IMR-90 (cell line): ENCODE measurements around the gene GRM8. TPM values are rescaled to one million over a fixed set of nuclear protein-coding genes. Genes with fewer than 3 reads are reported as not detected.

Source experiments
- ATAC-seq: fragments of 200-7000 bp; cut with Tn5 transposase; 2 replicates; pipeline ENCODE4 v1.9.1; 2020; ENCODE audit warnings: low read depth, mild to moderate bottlenecking, moderate library complexity
- BruUV-seq: library from RNA; stranded (reverse); fragments of 400-500 nt; replicated peaks from 2 replicates; lab custom pipeline; 2021; lab: Mats Ljungman, UMichigan
- CTCF ChIA-PET: fragments of 300-600 bp; formaldehyde crosslinking; extraction: SDS; loops from one replicate; lab custom pipeline; 2021; ENCODE audit warnings: antibody characterized with exemption; lab: Yijun Ruan, JAX
- POLR2A ChIA-PET: fragments of 300-600 bp; sonication (Branson Sonifier 250); formaldehyde crosslinking; loops from one replicate; lab custom pipeline; 2022; ENCODE audit warnings: antibody characterized with exemption; ENCODE audit not compliant: unreplicated experiment; lab: Charles Lee
- DNase-seq: peaks from one replicate; pipeline ENCODE4 v3.0.0; 2013
- H2AFZ ChIP-seq: replicated peaks from 2 replicates; pipeline ENCODE3; 2013; ENCODE audit warnings: low read length, mild to moderate bottlenecking; ENCODE audit not compliant: poor library complexity
- H2AK5ac ChIP-seq: 2 replicates; pipeline ENCODE4 v1.6.1; 2013; ENCODE audit warnings: low read depth, low read length, inconsistent platforms
- H2AK9ac ChIP-seq: replicated peaks from 2 replicates; pipeline ENCODE3; 2013; ENCODE audit warnings: mild to moderate bottlenecking, low read depth, low read length, moderate library complexity; ENCODE audit not compliant: poor library complexity
- H2BK120ac ChIP-seq: 2 replicates; pipeline ENCODE4 v1.6.1; 2013; ENCODE audit warnings: low read depth, low read length, inconsistent platforms
- H2BK15ac ChIP-seq: 3 replicates; pipeline ENCODE4 v1.6.1; 2013; ENCODE audit warnings: low read depth, low read length, inconsistent platforms
- H2BK20ac ChIP-seq: 2 replicates; pipeline ENCODE4 v1.6.1; 2013; ENCODE audit warnings: low read depth, mild to moderate bottlenecking, inconsistent platforms, low read length, moderate library complexity
- H2BK5ac ChIP-seq: 2 replicates; pipeline ENCODE4 v1.6.1; 2013; ENCODE audit warnings: mild to moderate bottlenecking, low read depth, low read length, inconsistent platforms; ENCODE audit not compliant: poor library complexity, severe bottlenecking
- H3K14ac ChIP-seq: replicated peaks from 2 replicates; pipeline ENCODE4 v1.6.1; 2013; ENCODE audit warnings: low read depth, low read length, inconsistent platforms
- H3K18ac ChIP-seq: 2 replicates; pipeline ENCODE4 v1.6.1; 2013; ENCODE audit warnings: low read depth, low read length, control low read depth
- H3K23ac ChIP-seq: 2 replicates; pipeline ENCODE4 v1.6.1; 2013; ENCODE audit warnings: low read depth, low read length, inconsistent platforms
- H3K27ac ChIP-seq: 2 replicates; pipeline ENCODE4 v1.5.1; 2013; ENCODE audit warnings: mild to moderate bottlenecking, control low read depth, low read length; ENCODE audit not compliant: insufficient read depth
- H3K27me3 ChIP-seq: 2 replicates; pipeline ENCODE4 v1.6.1; 2013; ENCODE audit warnings: low read length; ENCODE audit not compliant: control insufficient read depth, insufficient read depth
- H3K36me3 ChIP-seq: 2 replicates; pipeline ENCODE4 v1.6.1; 2013; ENCODE audit warnings: low read length, mixed read lengths; ENCODE audit not compliant: control insufficient read depth, insufficient read depth
- H3K4ac ChIP-seq: 2 replicates; pipeline ENCODE4 v1.6.1; 2013; ENCODE audit warnings: low read depth, low read length, inconsistent platforms
- H3K4me1 ChIP-seq: 2 replicates; pipeline ENCODE4 v1.6.1; 2013; ENCODE audit warnings: low read length, mixed read lengths; ENCODE audit not compliant: control insufficient read depth, insufficient read depth
- H3K4me2 ChIP-seq: 2 replicates; pipeline ENCODE4 v1.6.1; 2013; ENCODE audit warnings: low read depth, mild to moderate bottlenecking, control low read depth, low read length, moderate library complexity
- H3K4me3 ChIP-seq: 2 replicates; pipeline ENCODE4 v1.5.1; 2013; ENCODE audit warnings: low read depth, mild to moderate bottlenecking, control low read depth, low read length, moderate library complexity; ENCODE audit not compliant: insufficient read depth
- H3K56ac ChIP-seq: 2 replicates; pipeline ENCODE4 v1.6.1; 2013; ENCODE audit warnings: low read length, inconsistent platforms; ENCODE audit not compliant: insufficient read depth; ENCODE audit errors: extremely low read depth
- H3K79me1 ChIP-seq, 2 experiments: 2 replicates each; pipeline ENCODE4 v1.6.1; 2013; ENCODE audit warnings: low read length in 2 of 2, inconsistent platforms in 1 of 2, low read depth in 1 of 2
- H3K9ac ChIP-seq: 2 replicates; pipeline ENCODE4 v1.6.1; 2013; ENCODE audit warnings: low read depth, low read length, control low read depth
- H3K9me1 ChIP-seq: 2 replicates; pipeline ENCODE4 v1.6.1; 2013; ENCODE audit warnings: low read length, inconsistent platforms; ENCODE audit not compliant: insufficient read depth
- H3K9me3 ChIP-seq: 2 replicates; pipeline ENCODE4 v1.6.1; 2013; ENCODE audit warnings: low read length; ENCODE audit not compliant: control insufficient read depth, insufficient read depth
- H4K20me1 ChIP-seq: 2 replicates; pipeline ENCODE4 v1.6.1; 2013; ENCODE audit warnings: low read length, inconsistent platforms; ENCODE audit not compliant: insufficient read depth
- H4K5ac ChIP-seq: 2 replicates; pipeline ENCODE4 v1.6.1; 2013; ENCODE audit warnings: mild to moderate bottlenecking, low read depth, low read length, control low read depth
- H4K8ac ChIP-seq, 2 experiments: 2 replicates each; pipeline ENCODE4 v1.6.1; 2013; ENCODE audit warnings: low read depth in 2 of 2, low read length in 2 of 2, control low read depth in 1 of 2, inconsistent platforms in 1 of 2
- H4K91ac ChIP-seq: 2 replicates; pipeline ENCODE4 v1.6.1; 2013; ENCODE audit warnings: low read depth, low read length, inconsistent platforms; ENCODE audit not compliant: insufficient read depth
- BHLHE40 ChIP-seq: fragments of 150-350 bp; IDR thresholded peaks from 2 replicates; pipeline ENCODE4 v1.6.1; 2016; ENCODE audit warnings: mild to moderate bottlenecking, low read depth, low read length
- CEBPB ChIP-seq: IDR thresholded peaks from 2 replicates; pipeline ENCODE4 v1.6.1; 2012; ENCODE audit warnings: low read depth, low read length, improper control_type of control experiment
- CHD1 ChIP-seq: IDR thresholded peaks from 2 replicates; pipeline ENCODE4 v1.6.1; 2012; ENCODE audit warnings: low read depth, low read length, improper control_type of control experiment
- FOS ChIP-seq: fragments of 150-350 bp; IDR thresholded peaks from 2 replicates; pipeline ENCODE4 v1.6.1; 2016; ENCODE audit warnings: low read depth, low read length
- MAFK ChIP-seq: IDR thresholded peaks from 2 replicates; pipeline ENCODE4 v1.6.1; 2012; ENCODE audit warnings: low read depth, low read length, improper control_type of control experiment
- MAZ ChIP-seq: IDR thresholded peaks from 2 replicates; pipeline ENCODE4 v1.6.1; 2012; ENCODE audit warnings: low read depth, mild to moderate bottlenecking, low read length, improper control_type of control experiment, moderate library complexity, borderline replicate concordance
- MXI1 ChIP-seq: IDR thresholded peaks from 2 replicates; pipeline ENCODE4 v1.6.1; 2012; ENCODE audit warnings: low read depth, mild to moderate bottlenecking, low read length, moderate library complexity, borderline replicate concordance
- NFE2L2 ChIP-seq: fragments of 150-350 bp; IDR thresholded peaks from 2 replicates; pipeline ENCODE4 v1.6.1; 2016; ENCODE audit warnings: low read depth, mild to moderate bottlenecking, low read length
- POLR2A ChIP-seq: IDR thresholded peaks from 2 replicates; pipeline ENCODE4 v1.6.1; 2012; ENCODE audit warnings: mild to moderate bottlenecking, low read depth, low read length
- RAD21 ChIP-seq: IDR thresholded peaks from 2 replicates; pipeline ENCODE4 v1.6.1; 2012; ENCODE audit warnings: low read length, improper control_type of control experiment
- RCOR1 ChIP-seq: IDR thresholded peaks from 2 replicates; pipeline ENCODE4 v1.6.1; 2012; ENCODE audit warnings: mild to moderate bottlenecking, low read length, improper control_type of control experiment; ENCODE audit not compliant: insufficient replicate concordance
- RFX5 ChIP-seq: IDR thresholded peaks from 2 replicates; pipeline ENCODE4 v1.8.0; 2012; ENCODE audit warnings: low read depth, mild to moderate bottlenecking, low read length, moderate library complexity
- SMC3 ChIP-seq: fragments of 150-350 bp; IDR thresholded peaks from 2 replicates; pipeline ENCODE4 v1.6.1; 2016; ENCODE audit warnings: low read depth, mild to moderate bottlenecking, antibody characterized with exemption, low read length, moderate library complexity
- WGBS, 2 experiments: methylation state at CpG; one replicate each; pipeline versions ENCODE4 v1.1.5 to v1.1.7; 2013; ENCODE audit warnings: missing lambda C conversion rate in 2 of 2; ENCODE audit not compliant: insufficient read length in 1 of 2; ENCODE audit errors: extremely low coverage in 2 of 2; 5-methylcytosine and 5-hydroxymethylcytosine counted together
- dilution Hi-C: fragments of 300-500 bp; cut with HindIII; formaldehyde crosslinking; loops from one replicate; pipeline ENCODE4 v1.14.3; 2018; ENCODE audit warnings: low sequenced_read_pairs; ENCODE audit not compliant: unreplicated experiment
- in situ Hi-C: fragments of 300-500 bp; cut with MboI; formaldehyde crosslinking; loops from 3 replicates; pipeline ENCODE4 v1.14.3; 2019; ENCODE audit warnings: low sequenced_read_pairs, inconsistent platforms, mixed read lengths
- intact Hi-C: fragments of 100-400 bp; cut with micrococcal nuclease; formaldehyde crosslinking; loops from 2 replicates; pipeline ENCODE4 v1.10.0; 2022
- polyA plus RNA-seq, 3 experiments: library from polyadenylated mRNA; depleted of rRNA; stranded (reverse); fragments of >200 nt; gene quantifications; 2 replicates each; pipeline ENCODE4 v1.2.3, GENCODE V29; 2012; ENCODE audit warnings: low replicate concordance in 1 of 3
- total RNA-seq: library from RNA; depleted of rRNA; stranded (reverse); fragments of >200 nt; gene quantifications from 2 replicates; pipeline ENCODE4 v1.2.3, GENCODE V29; 2012
- TF ChIP-seq, protein P1 (sequence below): conservative IDR thresholded peaks from 2 replicates; pipeline ENCODE4 v1.5.1; 2012; ENCODE audit warnings: mild to moderate bottlenecking, low read depth, low read length, improper control_type of control experiment
- TF ChIP-seq, protein P2 (sequence below): fragments of 150-350 bp; IDR thresholded peaks from 2 replicates; pipeline ENCODE4 v1.6.1; 2016; ENCODE audit warnings: low read depth, mild to moderate bottlenecking, low read length, moderate library complexity, borderline replicate concordance
- TF ChIP-seq, protein P3 (sequence below): fragments of 150-350 bp; IDR thresholded peaks from 2 replicates; pipeline ENCODE4 v1.6.1; 2017; ENCODE audit warnings: mild to moderate bottlenecking, antibody characterized with exemption, low read length, low read depth

The GRM8 gene
- total and polyA plus RNA-seq, 2 of the 4 experiments (the other 2 are of a cell fraction) = not detected

DNA sequence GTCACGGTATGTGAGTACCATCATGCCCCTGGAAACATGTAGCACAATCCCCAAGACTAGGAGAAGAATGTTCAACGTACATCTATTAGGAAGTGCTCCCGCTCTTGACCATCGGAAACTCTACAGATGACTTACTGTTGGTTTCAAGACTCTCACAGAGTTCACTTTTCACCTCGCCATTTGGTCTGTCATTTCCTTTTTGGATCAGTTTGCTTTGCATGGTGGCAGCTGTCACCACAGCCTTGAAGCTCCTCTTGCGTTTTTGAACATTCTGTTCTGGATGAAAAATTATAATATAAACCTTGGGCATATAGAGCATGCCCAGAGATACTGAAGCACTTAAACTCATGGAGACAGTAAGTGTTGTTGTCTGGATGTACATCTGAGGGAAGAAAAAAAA lies 806.8 kb downstream of the GRM8 start:
- dilution Hi-C loops (no loop called here), in situ Hi-C loops (no loop called here), intact Hi-C loops (no loop called here)
- H3K9me1 ChIP-seq = no peaks in the 10 kb centered on the region
- H3K4me3 ChIP-seq = no peak overlapping the region
- no peak overlapping the region for H2BK5ac ChIP-seq
- no peak overlapping the region for H3K14ac ChIP-seq
- H3K79me1 ChIP-seq = no peaks in the 10 kb centered on the region
- H3K4me1 ChIP-seq = no peaks in the 10 kb centered on the region
- H3K36me3 ChIP-seq = no peaks in the 10 kb centered on the region
- H3K56ac ChIP-seq = no peak overlapping the region
- H4K91ac ChIP-seq = no peak overlapping the region
- no peak overlapping the region for H3K9ac ChIP-seq
- no peak overlapping the region for H3K4ac ChIP-seq
- no peak overlapping the region for H2BK20ac ChIP-seq
- POLR2A ChIA-PET = no interaction called here
- H2AFZ ChIP-seq = no peak overlapping the region
- no TSS peak for BruUV-seq
- no peak overlapping the region for H2AK9ac ChIP-seq
- H2BK15ac ChIP-seq = no peak overlapping the region
- no peak overlapping the region for H3K23ac ChIP-seq
- ATAC-seq (no peak), DNase-seq (no peak)
- H3K4me2 ChIP-seq = no peak overlapping the region
- no peak overlapping the region for H2AK5ac ChIP-seq
- H2BK120ac ChIP-seq = no peak overlapping the region
- CTCF ChIA-PET = no interaction called here
- H3K18ac ChIP-seq = no peak overlapping the region
- H4K8ac ChIP-seq = no peak overlapping the region
- H3K27ac ChIP-seq = no peak overlapping the region
- H3K9me3 ChIP-seq = peaks cover 4% of the 10 kb centered on the region; the same call in 1 of the 2 replicates
- no peaks in the 10 kb centered on the region for H4K20me1 ChIP-seq
- TF ChIP-seq MXI1 = no peak
- TF ChIP-seq, protein P1, sequence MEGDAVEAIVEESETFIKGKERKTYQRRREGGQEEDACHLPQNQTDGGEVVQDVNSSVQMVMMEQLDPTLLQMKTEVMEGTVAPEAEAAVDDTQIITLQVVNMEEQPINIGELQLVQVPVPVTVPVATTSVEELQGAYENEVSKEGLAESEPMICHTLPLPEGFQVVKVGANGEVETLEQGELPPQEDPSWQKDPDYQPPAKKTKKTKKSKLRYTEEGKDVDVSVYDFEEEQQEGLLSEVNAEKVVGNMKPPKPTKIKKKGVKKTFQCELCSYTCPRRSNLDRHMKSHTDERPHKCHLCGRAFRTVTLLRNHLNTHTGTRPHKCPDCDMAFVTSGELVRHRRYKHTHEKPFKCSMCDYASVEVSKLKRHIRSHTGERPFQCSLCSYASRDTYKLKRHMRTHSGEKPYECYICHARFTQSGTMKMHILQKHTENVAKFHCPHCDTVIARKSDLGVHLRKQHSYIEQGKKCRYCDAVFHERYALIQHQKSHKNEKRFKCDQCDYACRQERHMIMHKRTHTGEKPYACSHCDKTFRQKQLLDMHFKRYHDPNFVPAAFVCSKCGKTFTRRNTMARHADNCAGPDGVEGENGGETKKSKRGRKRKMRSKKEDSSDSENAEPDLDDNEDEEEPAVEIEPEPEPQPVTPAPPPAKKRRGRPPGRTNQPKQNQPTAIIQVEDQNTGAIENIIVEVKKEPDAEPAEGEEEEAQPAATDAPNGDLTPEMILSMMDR = no peak
- no peak for TF ChIP-seq RFX5
- TF ChIP-seq POLR2A = no peak
- no peak for TF ChIP-seq RAD21
- TF ChIP-seq, protein P2, sequence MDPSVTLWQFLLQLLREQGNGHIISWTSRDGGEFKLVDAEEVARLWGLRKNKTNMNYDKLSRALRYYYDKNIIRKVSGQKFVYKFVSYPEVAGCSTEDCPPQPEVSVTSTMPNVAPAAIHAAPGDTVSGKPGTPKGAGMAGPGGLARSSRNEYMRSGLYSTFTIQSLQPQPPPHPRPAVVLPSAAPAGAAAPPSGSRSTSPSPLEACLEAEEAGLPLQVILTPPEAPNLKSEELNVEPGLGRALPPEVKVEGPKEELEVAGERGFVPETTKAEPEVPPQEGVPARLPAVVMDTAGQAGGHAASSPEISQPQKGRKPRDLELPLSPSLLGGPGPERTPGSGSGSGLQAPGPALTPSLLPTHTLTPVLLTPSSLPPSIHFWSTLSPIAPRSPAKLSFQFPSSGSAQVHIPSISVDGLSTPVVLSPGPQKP = no peak
- TF ChIP-seq MAFK = no peak
- TF ChIP-seq MAZ = no peak
- TF ChIP-seq BHLHE40 = no peak
- TF ChIP-seq, protein P3, sequence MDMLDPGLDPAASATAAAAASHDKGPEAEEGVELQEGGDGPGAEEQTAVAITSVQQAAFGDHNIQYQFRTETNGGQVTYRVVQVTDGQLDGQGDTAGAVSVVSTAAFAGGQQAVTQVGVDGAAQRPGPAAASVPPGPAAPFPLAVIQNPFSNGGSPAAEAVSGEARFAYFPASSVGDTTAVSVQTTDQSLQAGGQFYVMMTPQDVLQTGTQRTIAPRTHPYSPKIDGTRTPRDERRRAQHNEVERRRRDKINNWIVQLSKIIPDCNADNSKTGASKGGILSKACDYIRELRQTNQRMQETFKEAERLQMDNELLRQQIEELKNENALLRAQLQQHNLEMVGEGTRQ = no peak
- no peak for TF ChIP-seq RCOR1
- no peak for TF ChIP-seq FOS
- TF ChIP-seq CHD1 = no peak
- TF ChIP-seq SMC3 = no peak
- no peak for TF ChIP-seq NFE2L2
- no peak for TF ChIP-seq CEBPB
- no peaks in the 10 kb centered on the region for H3K27me3 ChIP-seq
- no peak overlapping the region for H4K5ac ChIP-seq
- 50% methylated on average over 2 of the region's 6 CpGs; no CpG with 5 or more reads in 1 of the 2 experiments for WGBS, 2 experiments
